Tibial nerve (tissue), 4 donors: ENCODE data around the gene PTGER4.

Experiments
- CTCF ChIP-seq, 5 experiments: fragments of 200-600 bp in 3 of 5; fragments of 450-650 bp in 2 of 5; sonication (generic) in 3 of 5; IDR thresholded peaks; one replicate each; pipeline ENCODE4 v1.5.1; 2016 to 2019; ENCODE audit warnings: antibody characterized with exemption in 5 of 5, mild to moderate bottlenecking in 3 of 5, moderate library complexity in 2 of 5
- EP300 ChIP-seq, 2 donors: sonication (generic); formaldehyde crosslinking; IDR thresholded peaks; one replicate each; pipeline ENCODE4 v1.6.1; 2017; ENCODE audit warnings: antibody characterized with exemption in 2 of 2, mild to moderate bottlenecking in 1 of 2
- POLR2A ChIP-seq, 2 donors: fragments of 450-650 bp; IDR thresholded peaks; one replicate each; pipeline ENCODE4 v1.6.1; 2017; ENCODE audit warnings: antibody characterized with exemption in 2 of 2, mild to moderate bottlenecking in 2 of 2, moderate library complexity in 2 of 2

- TF ChIP-seq CTCF (IDR thresholded peaks at IDR 0.05) (no peak), EP300 (IDR thresholded peaks at IDR 0.05) (no peak), POLR2A (IDR thresholded peaks at IDR 0.05) (no peak)
Measured at GRCh38 chr5:40667161-40667663, 12.5 kb upstream of the PTGER4 start.
